Liver (tissue), 9 donors: ENCODE results near the gene PARD6G. TPM values are rescaled to one million over a fixed set of nuclear protein-coding genes. Genes with fewer than 3 reads are reported as not detected.

Experiments
- DNase-seq: peaks from one replicate; pipeline ENCODE4 v3.0.0-alpha.2; 2017; ENCODE audit warnings: low spot score
- H3K27ac ChIP-seq, 2 donors: one replicate each; pipeline ENCODE4 v1.7.0; 2013; ENCODE audit warnings: inconsistent platforms in 2 of 2, low read length in 2 of 2, control low read depth in 1 of 2, low read depth in 1 of 2, mild to moderate bottlenecking in 1 of 2
- H3K27me3 ChIP-seq, 4 donors: one replicate each; pipeline versions ENCODE4 v1.6.1 to v1.7.0; 2013; ENCODE audit warnings: low read length in 3 of 4, inconsistent platforms in 1 of 4, mild to moderate bottlenecking in 1 of 4, moderate library complexity in 1 of 4; ENCODE audit not compliant: control insufficient read depth in 4 of 4, insufficient read depth in 4 of 4
- H3K36me3 ChIP-seq, 4 donors: one replicate each; pipeline versions ENCODE4 v1.6.1 to v1.7.0; 2013; ENCODE audit warnings: low read length in 3 of 4, mild to moderate bottlenecking in 3 of 4, low read depth in 1 of 4, moderate library complexity in 1 of 4; ENCODE audit not compliant: control insufficient read depth in 4 of 4, insufficient read depth in 3 of 4
- H3K4me1 ChIP-seq, 4 donors: one replicate each; pipeline versions ENCODE4 v1.6.1 to v1.7.0; 2013; ENCODE audit warnings: low read length in 3 of 4, mild to moderate bottlenecking in 3 of 4, moderate library complexity in 1 of 4; ENCODE audit not compliant: control insufficient read depth in 4 of 4, insufficient read depth in 4 of 4
- H3K4me3 ChIP-seq, 3 donors: one replicate each; pipeline versions ENCODE4 v1.6.1 to v1.7.0; 2013; ENCODE audit warnings: low read length in 3 of 3, control low read depth in 1 of 3, low read depth in 1 of 3, mild to moderate bottlenecking in 1 of 3
- H3K9ac ChIP-seq, 2 donors: one replicate each; pipeline ENCODE4 v1.7.0; 2013; ENCODE audit warnings: low read length in 2 of 2, mild to moderate bottlenecking in 2 of 2, moderate library complexity in 2 of 2, control low read depth in 1 of 2, low read depth in 1 of 2
- H3K9me3 ChIP-seq, 4 donors: one replicate each; pipeline versions ENCODE4 v1.6.1 to v1.7.0; 2013; ENCODE audit warnings: low read length in 3 of 4; ENCODE audit not compliant: control insufficient read depth in 4 of 4
- EGR1 ChIP-seq, 2 donors: IDR thresholded peaks; 2 replicates each; pipeline ENCODE4 v1.6.1; 2016 to 2018; ENCODE audit warnings: antibody characterized with exemption in 2 of 2, low read depth in 2 of 2
- FOXA1 ChIP-seq: IDR thresholded peaks from 2 replicates; pipeline ENCODE4 v1.6.1; 2016; ENCODE audit warnings: antibody characterized with exemption
- FOXA2 ChIP-seq: IDR thresholded peaks from 2 replicates; pipeline ENCODE4 v1.6.1; 2016; ENCODE audit warnings: antibody characterized with exemption
- GABPA ChIP-seq, 2 donors: IDR thresholded peaks in 1 of 2; conservative IDR thresholded peaks in 1 of 2; 2 replicates each; pipeline ENCODE4 v1.6.1; 2016; ENCODE audit warnings: antibody characterized with exemption in 2 of 2, mild to moderate bottlenecking in 1 of 2, moderate library complexity in 1 of 2
- HNF4A ChIP-seq, 2 donors: conservative IDR thresholded peaks; 2 replicates each; pipeline ENCODE4 v1.6.1; 2016; ENCODE audit warnings: antibody characterized with exemption in 2 of 2, mild to moderate bottlenecking in 2 of 2
- HNF4G ChIP-seq: IDR thresholded peaks from 2 replicates; pipeline ENCODE4 v1.6.1; 2016; ENCODE audit warnings: antibody characterized with exemption
- JUND ChIP-seq, 2 donors: IDR thresholded peaks; 2 replicates each; pipeline ENCODE4 v1.6.1; 2016; ENCODE audit warnings: antibody characterized with exemption in 2 of 2
- MAX ChIP-seq: IDR thresholded peaks from 2 replicates; pipeline ENCODE4 v1.6.1; 2016; ENCODE audit warnings: antibody characterized with exemption
- NR2F2 ChIP-seq: IDR thresholded peaks from 2 replicates; pipeline ENCODE4 v1.6.1; 2016; ENCODE audit warnings: antibody characterized with exemption
- RAD21 ChIP-seq, 2 donors: IDR thresholded peaks; 2 replicates each; pipeline ENCODE4 v1.6.1; 2016; ENCODE audit warnings: antibody characterized with exemption in 2 of 2, mild to moderate bottlenecking in 2 of 2
- RXRA ChIP-seq, 2 donors: IDR thresholded peaks; 2 replicates each; pipeline ENCODE4 v1.6.1; 2017 to 2018; ENCODE audit warnings: antibody characterized with exemption in 2 of 2, mild to moderate bottlenecking in 1 of 2
- SP1 ChIP-seq: IDR thresholded peaks from 2 replicates; pipeline ENCODE4 v1.6.1; 2018; ENCODE audit warnings: antibody characterized with exemption, mild to moderate bottlenecking
- TAF1 ChIP-seq: conservative IDR thresholded peaks from 2 replicates; pipeline ENCODE4 v1.6.1; 2016; ENCODE audit warnings: antibody characterized with exemption, mild to moderate bottlenecking
- YY1 ChIP-seq: IDR thresholded peaks from 2 replicates; pipeline ENCODE4 v1.6.1; 2016; ENCODE audit warnings: antibody characterized with exemption, mild to moderate bottlenecking
- WGBS: extraction: QIAGEN DNeasy Blood & Tissue Kit; methylation state at CpG from one replicate; pipeline ENCODE4 v1.1.7; 2013; 5-methylcytosine and 5-hydroxymethylcytosine counted together
- polyA plus RNA-seq, 2 donors: library from polyadenylated mRNA; stranded (reverse) in 1 of 2; unstranded in 1 of 2; fragments of 200-250 nt in 1 of 2; fragments of >200 nt in 1 of 2; fragmentation: Nextera tagmentation in 1 of 2; extraction: Ambion mirVana in 1 of 2; gene quantifications; one replicate each; pipeline versions ENCODE4 v1.2.1 to v1.2.3, GENCODE V29; 2013 to 2015
- total RNA-seq, 2 donors: library from RNA; depleted of rRNA; stranded (reverse); fragments of >200 nt; gene quantifications; one replicate each; pipeline ENCODE4 v1.2.3, GENCODE V29; 2014
- TF ChIP-seq, protein P1 (sequence below): IDR thresholded peaks from 2 replicates; pipeline ENCODE4 v1.6.1; 2016; ENCODE audit warnings: antibody characterized with exemption, mild to moderate bottlenecking
- TF ChIP-seq, protein P2 (sequence below): fragments of 150-350 bp; IDR thresholded peaks from 2 replicates; pipeline ENCODE4 v1.5.1; 2017; ENCODE audit warnings: improper control_type of control experiment, low read depth, low read length; ENCODE audit not compliant: missing input control
- TF ChIP-seq, protein P3 (sequence below): IDR thresholded peaks from 2 replicates; pipeline ENCODE4 v1.6.1; 2016; ENCODE audit warnings: antibody characterized with exemption
- TF ChIP-seq, protein P4 (sequence below): IDR thresholded peaks from 2 replicates; pipeline ENCODE4 v1.6.1; 2016; ENCODE audit warnings: antibody characterized with exemption
- donor health status: healthy.
- donor health status: healthy.
- donor health status: healthy.
- donor health status: healthy.
- donor health status: healthy.

Gene PARD6G
- total and polyA plus RNA-seq, 4 donors = 0.96 to 2.4 (median 1.8) TPM

DNA sequence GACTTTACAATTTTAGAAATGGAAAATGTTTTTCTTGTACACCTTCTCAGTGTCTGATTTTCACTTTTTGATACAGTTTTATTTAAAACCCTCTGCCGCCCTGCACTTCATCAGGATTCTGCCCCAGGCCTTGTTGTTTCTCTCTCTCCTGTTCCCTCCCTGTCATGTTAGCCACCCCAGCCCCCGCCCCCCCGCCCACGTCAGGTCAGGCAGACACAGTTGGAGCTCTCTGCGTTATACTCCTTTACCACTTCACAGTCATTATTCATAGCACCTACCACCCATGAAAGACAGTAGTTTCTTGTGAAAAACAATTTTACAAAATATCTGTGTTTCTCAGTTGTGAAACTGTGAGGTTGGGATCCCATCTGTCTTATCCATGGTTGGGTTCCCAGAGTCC lies 116.8 kb downstream of the PARD6G start:
- 97% methylated on average over 5 of the region's 5 CpGs for WGBS
- H3K4me3 ChIP-seq = no peak overlapping the region

More for the DNA sequence above, 116.8 kb downstream of the PARD6G start:
- no peak overlapping the region for H3K27ac ChIP-seq
- H3K4me1 ChIP-seq = peaks cover 0 to 4% (median 2%) of the 10 kb centered on the region in 4 donors
- TF ChIP-seq FOXA2 = no peak
- TF ChIP-seq RAD21 (IDR thresholded peaks at IDR 0.05) = no peak
- TF ChIP-seq HNF4A (conservative IDR thresholded peaks at IDR 0.05) = no peak
- TF ChIP-seq, protein P1, sequence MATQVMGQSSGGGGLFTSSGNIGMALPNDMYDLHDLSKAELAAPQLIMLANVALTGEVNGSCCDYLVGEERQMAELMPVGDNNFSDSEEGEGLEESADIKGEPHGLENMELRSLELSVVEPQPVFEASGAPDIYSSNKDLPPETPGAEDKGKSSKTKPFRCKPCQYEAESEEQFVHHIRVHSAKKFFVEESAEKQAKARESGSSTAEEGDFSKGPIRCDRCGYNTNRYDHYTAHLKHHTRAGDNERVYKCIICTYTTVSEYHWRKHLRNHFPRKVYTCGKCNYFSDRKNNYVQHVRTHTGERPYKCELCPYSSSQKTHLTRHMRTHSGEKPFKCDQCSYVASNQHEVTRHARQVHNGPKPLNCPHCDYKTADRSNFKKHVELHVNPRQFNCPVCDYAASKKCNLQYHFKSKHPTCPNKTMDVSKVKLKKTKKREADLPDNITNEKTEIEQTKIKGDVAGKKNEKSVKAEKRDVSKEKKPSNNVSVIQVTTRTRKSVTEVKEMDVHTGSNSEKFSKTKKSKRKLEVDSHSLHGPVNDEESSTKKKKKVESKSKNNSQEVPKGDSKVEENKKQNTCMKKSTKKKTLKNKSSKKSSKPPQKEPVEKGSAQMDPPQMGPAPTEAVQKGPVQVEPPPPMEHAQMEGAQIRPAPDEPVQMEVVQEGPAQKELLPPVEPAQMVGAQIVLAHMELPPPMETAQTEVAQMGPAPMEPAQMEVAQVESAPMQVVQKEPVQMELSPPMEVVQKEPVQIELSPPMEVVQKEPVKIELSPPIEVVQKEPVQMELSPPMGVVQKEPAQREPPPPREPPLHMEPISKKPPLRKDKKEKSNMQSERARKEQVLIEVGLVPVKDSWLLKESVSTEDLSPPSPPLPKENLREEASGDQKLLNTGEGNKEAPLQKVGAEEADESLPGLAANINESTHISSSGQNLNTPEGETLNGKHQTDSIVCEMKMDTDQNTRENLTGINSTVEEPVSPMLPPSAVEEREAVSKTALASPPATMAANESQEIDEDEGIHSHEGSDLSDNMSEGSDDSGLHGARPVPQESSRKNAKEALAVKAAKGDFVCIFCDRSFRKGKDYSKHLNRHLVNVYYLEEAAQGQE = no peak
- TF ChIP-seq MAX = no peak
- no peak for TF ChIP-seq JUND (IDR thresholded peaks at IDR 0.05)
- TF ChIP-seq YY1 = no peak
- no peak for TF ChIP-seq FOXA1
- TF ChIP-seq RXRA (IDR thresholded peaks at IDR 0.05) = no peak
- no peak for TF ChIP-seq NR2F2
- TF ChIP-seq EGR1 (IDR thresholded peaks at IDR 0.05; ENCODE audit: low read depth in 2 of 2) = no peak
- no peak for TF ChIP-seq HNF4G
- TF ChIP-seq, protein P2, sequence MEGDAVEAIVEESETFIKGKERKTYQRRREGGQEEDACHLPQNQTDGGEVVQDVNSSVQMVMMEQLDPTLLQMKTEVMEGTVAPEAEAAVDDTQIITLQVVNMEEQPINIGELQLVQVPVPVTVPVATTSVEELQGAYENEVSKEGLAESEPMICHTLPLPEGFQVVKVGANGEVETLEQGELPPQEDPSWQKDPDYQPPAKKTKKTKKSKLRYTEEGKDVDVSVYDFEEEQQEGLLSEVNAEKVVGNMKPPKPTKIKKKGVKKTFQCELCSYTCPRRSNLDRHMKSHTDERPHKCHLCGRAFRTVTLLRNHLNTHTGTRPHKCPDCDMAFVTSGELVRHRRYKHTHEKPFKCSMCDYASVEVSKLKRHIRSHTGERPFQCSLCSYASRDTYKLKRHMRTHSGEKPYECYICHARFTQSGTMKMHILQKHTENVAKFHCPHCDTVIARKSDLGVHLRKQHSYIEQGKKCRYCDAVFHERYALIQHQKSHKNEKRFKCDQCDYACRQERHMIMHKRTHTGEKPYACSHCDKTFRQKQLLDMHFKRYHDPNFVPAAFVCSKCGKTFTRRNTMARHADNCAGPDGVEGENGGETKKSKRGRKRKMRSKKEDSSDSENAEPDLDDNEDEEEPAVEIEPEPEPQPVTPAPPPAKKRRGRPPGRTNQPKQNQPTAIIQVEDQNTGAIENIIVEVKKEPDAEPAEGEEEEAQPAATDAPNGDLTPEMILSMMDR = no peak
- TF ChIP-seq SP1 = no peak
- TF ChIP-seq GABPA (IDR thresholded peaks at IDR 0.05 in 1 of 2, conservative IDR thresholded peaks at IDR 0.05 in 1 of 2) = no peak
- TF ChIP-seq, protein P3, sequence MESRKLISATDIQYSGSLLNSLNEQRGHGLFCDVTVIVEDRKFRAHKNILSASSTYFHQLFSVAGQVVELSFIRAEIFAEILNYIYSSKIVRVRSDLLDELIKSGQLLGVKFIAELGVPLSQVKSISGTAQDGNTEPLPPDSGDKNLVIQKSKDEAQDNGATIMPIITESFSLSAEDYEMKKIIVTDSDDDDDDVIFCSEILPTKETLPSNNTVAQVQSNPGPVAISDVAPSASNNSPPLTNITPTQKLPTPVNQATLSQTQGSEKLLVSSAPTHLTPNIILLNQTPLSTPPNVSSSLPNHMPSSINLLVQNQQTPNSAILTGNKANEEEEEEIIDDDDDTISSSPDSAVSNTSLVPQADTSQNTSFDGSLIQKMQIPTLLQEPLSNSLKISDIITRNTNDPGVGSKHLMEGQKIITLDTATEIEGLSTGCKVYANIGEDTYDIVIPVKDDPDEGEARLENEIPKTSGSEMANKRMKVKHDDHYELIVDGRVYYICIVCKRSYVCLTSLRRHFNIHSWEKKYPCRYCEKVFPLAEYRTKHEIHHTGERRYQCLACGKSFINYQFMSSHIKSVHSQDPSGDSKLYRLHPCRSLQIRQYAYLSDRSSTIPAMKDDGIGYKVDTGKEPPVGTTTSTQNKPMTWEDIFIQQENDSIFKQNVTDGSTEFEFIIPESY = no peak
- TF ChIP-seq TAF1 = no peak
- TF ChIP-seq, protein P4, sequence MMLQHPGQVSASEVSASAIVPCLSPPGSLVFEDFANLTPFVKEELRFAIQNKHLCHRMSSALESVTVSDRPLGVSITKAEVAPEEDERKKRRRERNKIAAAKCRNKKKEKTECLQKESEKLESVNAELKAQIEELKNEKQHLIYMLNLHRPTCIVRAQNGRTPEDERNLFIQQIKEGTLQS = no peak
- no peaks in the 10 kb centered on the region for H3K9me3 ChIP-seq
- H3K27me3 ChIP-seq = no peaks in the 10 kb centered on the region
- no peak overlapping the region for H3K9ac ChIP-seq
- H3K36me3 ChIP-seq = peaks cover 1 to 10% (median 6%) of the 10 kb centered on the region in 4 donors
- DNase-seq = no peak
